Stimulated activated CD4-positive, alpha-beta T cell treated with anti-CD3 and anti-CD28 coated beads, Interleukin-1b, Interleukin-23, amount 100 ng/mL, for 24 hours (primary cell): ENCODE measurements around the gene FASTKD1.

Experiments used
- DNase-seq, 4 experiments: peaks; one replicate each; pipeline ENCODE4 v3.0.0-alpha.2; 2020; ENCODE audit warnings: low read depth in 4 of 4, low spot score in 1 of 4

FASTKD1 gene

GRCh38 chr2:169509955-169510354 is 63.7 kb downstream of the FASTKD1 start:
- DNase-seq = no peak

DNA sequence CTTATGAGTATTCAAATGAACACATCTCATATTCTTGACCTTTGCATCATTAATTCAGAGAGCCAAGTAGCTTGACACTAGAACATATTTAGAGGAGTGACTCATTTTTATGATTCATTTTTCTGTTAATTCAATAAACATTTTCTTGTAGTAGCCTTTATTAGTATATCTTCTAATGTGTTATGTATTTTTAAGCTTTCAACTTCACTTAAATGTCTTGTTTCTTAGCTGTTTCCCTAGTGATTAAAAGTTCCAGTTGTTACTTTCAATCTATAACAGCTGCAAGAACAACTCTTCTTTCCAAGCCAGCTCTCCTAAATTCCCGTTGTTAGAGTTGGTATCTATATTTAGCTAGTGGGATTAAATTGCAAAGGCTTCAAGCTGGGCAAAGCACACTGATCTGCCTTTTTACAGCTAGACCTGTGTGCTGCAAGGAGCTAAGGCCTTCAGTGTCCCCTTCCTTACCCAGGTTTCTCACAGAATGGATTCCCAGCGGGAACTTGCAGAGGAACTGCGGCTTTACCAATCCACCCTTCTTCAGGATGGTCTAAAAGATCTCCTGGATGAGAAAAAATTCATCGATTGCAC is 64.3 kb downstream of the FASTKD1 start, which contains the start of gene KLHL41:
TSS of gene KLHL41 (plus strand) at position 405 of the 588 bp plus-strand sequence. CDS start at position 482, 77 bp downstream.
- no peak for DNase-seq

GRCh38 chr2:169507698-169508097 is 66.0 kb downstream of the FASTKD1 start:
- no peak for DNase-seq

DNA sequence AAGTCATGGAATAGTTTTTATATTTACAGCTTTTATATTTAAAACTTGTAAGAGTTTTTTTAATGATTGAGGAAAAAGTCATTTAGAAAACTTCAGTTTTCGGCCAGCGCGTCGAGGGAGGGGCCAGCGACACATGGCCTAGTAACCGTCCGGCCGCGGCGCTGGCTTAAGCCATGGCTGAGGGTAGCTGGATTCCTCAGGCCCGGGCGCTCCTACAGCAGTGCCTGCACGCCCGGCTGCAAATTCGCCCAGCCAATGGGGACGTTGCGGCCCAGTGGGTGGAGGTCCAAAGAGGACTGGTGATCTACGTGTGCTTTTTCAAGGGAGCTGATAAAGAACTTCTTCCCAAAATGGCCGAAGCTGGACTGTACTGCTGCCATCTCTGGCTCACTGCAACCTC is 69.0 kb downstream of the FASTKD1 start:
- no peak for DNase-seq

GRCh38 chr2:169495310-169495928 is 78.2 kb downstream of the FASTKD1 start:
- DNase-seq = no peak

GRCh38 chr2:169493360-169493759 is 80.3 kb downstream of the FASTKD1 start:
- no peak for DNase-seq

GRCh38 chr2:169491378-169491777 is 82.3 kb downstream of the FASTKD1 start:
- no peak for DNase-seq

DNA sequence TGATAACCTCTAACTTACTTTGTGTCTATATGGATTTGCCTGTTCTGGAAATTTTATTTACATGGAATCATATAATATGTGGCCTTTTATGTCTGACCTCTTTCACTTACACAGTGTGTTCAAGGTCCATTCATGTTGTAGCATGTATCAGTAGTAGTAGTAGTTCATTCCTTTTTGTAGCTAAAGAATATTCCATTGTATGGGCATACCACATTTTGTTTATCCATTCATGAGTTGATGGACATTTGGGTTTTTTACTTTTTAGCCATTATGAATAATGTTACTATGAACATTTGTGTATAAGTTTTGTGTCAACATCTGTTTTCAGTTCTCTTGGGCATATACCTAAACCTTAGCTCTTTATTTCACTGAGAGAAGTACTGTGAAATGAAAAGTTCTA is 82.8 kb downstream of the FASTKD1 start:
- DNase-seq = no peak

DNA sequence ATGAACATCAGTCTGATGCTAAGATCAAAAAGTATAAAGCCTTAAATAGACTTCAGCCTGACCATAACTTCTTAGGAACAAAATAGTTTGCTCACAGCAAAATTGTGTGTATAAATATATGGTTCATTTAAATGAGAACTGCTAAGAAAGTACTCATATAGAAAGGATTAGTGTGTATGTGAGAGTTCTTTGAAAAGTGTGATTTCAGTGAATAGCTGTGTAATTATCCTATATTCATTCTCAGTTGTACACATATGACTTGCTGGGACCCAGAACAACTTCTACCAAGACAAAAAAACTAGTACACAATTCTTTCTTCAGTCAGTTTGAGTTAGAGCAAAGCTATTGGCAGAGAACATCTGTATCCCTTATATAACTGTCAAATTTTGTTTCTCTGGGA is 87.2 kb downstream of the FASTKD1 start:
- no peak for DNase-seq

DNA sequence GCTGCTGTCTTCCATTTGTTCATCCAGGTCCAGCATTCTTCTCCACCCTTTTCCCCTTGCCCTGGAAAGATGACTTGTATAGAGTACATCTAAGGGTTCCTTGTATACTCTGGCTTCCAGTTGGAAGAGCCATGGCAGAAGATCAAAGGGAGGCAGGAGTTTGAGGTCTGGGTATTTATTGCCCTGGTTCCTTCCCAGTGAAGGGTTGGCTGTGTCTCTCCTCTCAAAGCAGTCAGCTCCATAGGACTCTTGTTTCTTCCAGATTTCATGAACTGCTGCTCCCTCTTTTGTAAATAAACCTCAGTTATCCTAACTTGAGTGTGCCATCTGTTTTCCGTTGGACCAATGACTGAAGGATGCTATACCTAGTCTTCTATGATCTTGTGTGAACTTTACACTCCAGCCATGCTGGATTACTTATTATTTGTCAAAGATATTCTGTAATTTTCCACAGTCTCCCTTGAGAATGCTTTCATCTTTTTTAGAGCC is 88.0 kb downstream of the FASTKD1 start:
- no peak for DNase-seq

- no peak for DNase-seq
Observed at GRCh38 chr2:169480079-169480465, 93.6 kb downstream of the FASTKD1 start.
